Prostate gland (tissue), 2 donors: Measurements from ENCODE around the gene CEP97. TPM values are rescaled to one million over a fixed set of nuclear protein-coding genes. Genes with fewer than 3 reads are reported as not detected.

ENCODE experiments used
- DNase-seq: peaks from one replicate; pipeline ENCODE4 v3.0.0-alpha.2; 2019; ENCODE audit warnings: low spot score
- H3K27ac ChIP-seq, 2 donors: fragments of 200-600 bp; sonication (generic); 2 replicates each; pipeline ENCODE4 v1.5.1; 2017 to 2019
- H3K27me3 ChIP-seq: fragments of 200-600 bp; sonication (generic); replicated peaks from 2 replicates; pipeline ENCODE4 v1.5.1; 2019; ENCODE audit not compliant: insufficient read depth
- H3K36me3 ChIP-seq, 2 donors: fragments of 200-600 bp; sonication (generic); 1 replicate in 1 of 2; 2 replicates in 1 of 2; pipeline versions ENCODE4 v1.5.1 to v1.8.1; 2017 to 2019
- H3K4me1 ChIP-seq: fragments of 200-600 bp; sonication (generic); replicated peaks from 2 replicates; pipeline ENCODE4 v1.5.1; 2019
- H3K4me3 ChIP-seq, 2 donors: fragments of 200-600 bp; sonication (generic); 2 replicates each; pipeline ENCODE4 v1.5.1; 2017 to 2019
- H3K9me3 ChIP-seq: fragments of 200-600 bp; sonication (generic); 2 replicates; pipeline ENCODE4 v1.5.1; 2017
- CTCF ChIP-seq, 4 experiments: fragments of 200-600 bp in 2 of 4; fragments of 450-650 bp in 2 of 4; sonication (generic) in 2 of 4; IDR thresholded peaks; 1 replicate in 3 of 4; 2 replicates in 1 of 4; pipeline ENCODE4 v1.5.1; 2016 to 2019; ENCODE audit warnings: antibody characterized with exemption in 4 of 4, mild to moderate bottlenecking in 2 of 4, moderate library complexity in 2 of 4
- POLR2A ChIP-seq: fragments of 450-650 bp; IDR thresholded peaks from one replicate; pipeline ENCODE4 v1.6.1; 2016; ENCODE audit warnings: antibody characterized with exemption, mild to moderate bottlenecking
- POLR2AphosphoS5 ChIP-seq: sonication (generic); formaldehyde crosslinking; IDR thresholded peaks from one replicate; pipeline ENCODE4 v1.6.1; 2017; ENCODE audit warnings: antibody characterized with exemption
- WGBS: methylation state at CpG from one replicate; pipeline ENCODE4 v1.1.5; 2018; 5-methylcytosine and 5-hydroxymethylcytosine counted together
- intact Hi-C: fragments of 100-400 bp; cut with DNase I; formaldehyde crosslinking; loops from one replicate; pipeline ENCODE4 v1.14.2; 2022
- total RNA-seq, 2 donors: library from RNA; depleted of rRNA; stranded (reverse); fragments of >200 nt; gene quantifications; one replicate each; pipeline ENCODE4 v1.1.0, GENCODE V29; 2016

CEP97 gene
- total RNA-seq, 2 donors from 2014 or later: 5.5 to 14.7 TPM

- TF ChIP-seq POLR2AphosphoS5 (no peak), POLR2A (no peak), CTCF (IDR thresholded peaks at IDR 0.05) (no peak)
- WGBS: 71% methylated on average over 4 of the region's 4 CpGs
- H3K9me3 ChIP-seq: no peaks in the 10 kb centered on the region
- H3K4me1 ChIP-seq: no peaks in the 10 kb centered on the region
- H3K4me3 ChIP-seq: no peak overlapping the region
- H3K27me3 ChIP-seq: no peaks in the 10 kb centered on the region
- H3K36me3 ChIP-seq: no peaks in the 10 kb centered on the region
- no peak overlapping the region for H3K27ac ChIP-seq
- DNase-seq: no peak
- intact Hi-C loops: no loop called here
Observed at GRCh38 chr3:101709126-101709525, 15.3 kb upstream of the CEP97 start.

- DNase-seq: no peak
- H3K4me1 ChIP-seq: no peaks in the 10 kb centered on the region
- whole genome bisulfite sequencing: 77% methylated on average over 1 of the region's 1 CpG
- H3K4me3 ChIP-seq: no peak overlapping the region
- H3K27ac ChIP-seq: no peak overlapping the region
- no peaks in the 10 kb centered on the region for H3K9me3 ChIP-seq
- no peak for TF ChIP-seq CTCF (IDR thresholded peaks at IDR 0.05)
- no peak for TF ChIP-seq POLR2A
- no peak for TF ChIP-seq POLR2AphosphoS5
- no peaks in the 10 kb centered on the region for H3K36me3 ChIP-seq
- intact Hi-C loops: no loop called here
- H3K27me3 ChIP-seq: no peaks in the 10 kb centered on the region
Observed at GRCh38 chr3:101718455-101718854, 6.0 kb upstream of the CEP97 start.

DNA sequence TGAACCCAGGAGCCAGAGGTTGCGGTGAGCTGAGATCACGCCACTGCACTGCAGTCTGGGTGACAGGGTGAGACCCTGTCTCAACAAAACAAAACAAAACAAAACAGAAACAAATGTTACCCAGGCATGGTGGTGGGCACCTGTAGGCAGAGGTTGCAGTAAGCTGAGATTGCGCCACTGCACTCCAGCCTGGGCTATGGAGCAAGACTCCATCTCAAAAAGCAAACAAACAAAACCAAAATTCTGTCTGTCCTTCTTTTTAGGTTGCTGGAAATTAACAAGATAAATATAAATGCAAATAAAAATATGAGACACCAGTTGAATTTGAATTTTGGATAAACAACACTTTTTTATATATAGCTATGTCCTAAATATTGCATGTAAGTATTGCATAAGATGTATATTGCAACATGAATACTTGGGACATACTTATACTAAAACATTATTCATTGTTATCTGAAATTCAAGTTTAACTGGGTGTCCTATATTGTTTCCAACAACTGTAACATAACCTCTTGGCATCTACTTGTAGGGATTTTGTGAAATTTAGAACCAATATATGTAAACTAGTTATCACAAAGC, 4.7 kb upstream of the CEP97 start:
- Histone ChIP-seq H3K36me3 (no peaks in the 10 kb centered on the region), H3K27me3 (no peaks in the 10 kb centered on the region), H3K27ac (no peak overlapping the region), H3K9me3 (no peaks in the 10 kb centered on the region), H3K4me1 (no peaks in the 10 kb centered on the region), H3K4me3 (no peak overlapping the region)
- no peak for TF ChIP-seq CTCF (IDR thresholded peaks at IDR 0.05)
- TF ChIP-seq POLR2AphosphoS5: no peak
- TF ChIP-seq POLR2A: no peak
- no peak for DNase-seq
- intact Hi-C loops: no loop called here
- 98% methylated on average over 3 of the region's 3 CpGs for WGBS

GRCh38 chr3:101720851-101721840, 3.3 kb upstream of the CEP97 start:
- DNase-seq: no peak
- H3K36me3 ChIP-seq: no peaks in the 10 kb centered on the region
- intact Hi-C loops: no loop called here
- no peaks in the 10 kb centered on the region for H3K4me1 ChIP-seq
- no peak overlapping the region for H3K27ac ChIP-seq
- H3K4me3 ChIP-seq: no peak overlapping the region
- WGBS: 56% methylated on average over 10 of the region's 10 CpGs
- TF ChIP-seq CTCF (IDR thresholded peaks at IDR 0.05) (no peak), POLR2A (no peak), POLR2AphosphoS5 (no peak)
- no peaks in the 10 kb centered on the region for H3K9me3 ChIP-seq
- no peaks in the 10 kb centered on the region for H3K27me3 ChIP-seq
